ENCODE data around the gene RNU1-3.
"Not testable (repeated sequence)": the region's sequence is repeated elsewhere in the genome, so short reads cannot be mapped to it uniquely, and the experiment has no call there.

The RNU1-3 gene

GRCh38 chr1:16696507-16697150, 29.9 kb upstream of the RNU1-3 start:
- not testable (repeated sequence) for FAIRE-seq; DNase-seq (ENCODE audit: insufficient read length, low spot score)

- FAIRE-seq; DNase-seq (ENCODE audit: insufficient read length, low spot score): not testable (repeated sequence)
Observed at GRCh38 chr1:16694308-16694702, 27.6 kb upstream of the RNU1-3 start.

GRCh38 chr1:16693449-16694307, 26.9 kb upstream of the RNU1-3 start:
- FAIRE-seq: not testable (repeated sequence)

GRCh38 chr1:16692717-16693448, 26.1 kb upstream of the RNU1-3 start:
- FAIRE-seq; DNase-seq (ENCODE audit: insufficient read length, low spot score): not testable (repeated sequence)

More at GRCh38 chr1:16693449-16694307, 26.9 kb upstream of the RNU1-3 start:
- DNase-seq (ENCODE audit: insufficient read length, low spot score): not testable (repeated sequence)

GRCh38 chr1:16692283-16692682, 25.5 kb upstream of the RNU1-3 start:
- DNase-seq (ENCODE audit: insufficient read length, low spot score); FAIRE-seq: not testable (repeated sequence)

GRCh38 chr1:16690971-16691682, 24.4 kb upstream of the RNU1-3 start:
- FAIRE-seq; DNase-seq (ENCODE audit: insufficient read length, low spot score): not testable (repeated sequence)

- not testable (repeated sequence) for DNase-seq (ENCODE audit: insufficient read length, low spot score); FAIRE-seq
Observed at GRCh38 chr1:16687132-16687800, 20.5 kb upstream of the RNU1-3 start.

- not testable (repeated sequence) for DNase-seq (ENCODE audit: insufficient read length, low spot score); FAIRE-seq
Observed at GRCh38 chr1:16685445-16686371, 19.0 kb upstream of the RNU1-3 start.

- not testable (repeated sequence) for FAIRE-seq; DNase-seq (ENCODE audit: insufficient read length, low spot score)
- TF ChIP-seq CTCF (IDR thresholded peaks at IDR 0.05; ENCODE audit: insufficient read depth, missing control alignments): peak; percentile 26
Observed at GRCh38 chr1:16684738-16685337, 18.1 kb upstream of the RNU1-3 start.

- DNase-seq (ENCODE audit: insufficient read length, low spot score); FAIRE-seq: not testable (repeated sequence)
Observed at GRCh38 chr1:16684152-16684551, 17.4 kb upstream of the RNU1-3 start.

GRCh38 chr1:16682803-16683202, 16.1 kb upstream of the RNU1-3 start:
- DNase-seq (ENCODE audit: insufficient read length, low spot score); FAIRE-seq: not testable (repeated sequence)

- DNase-seq (ENCODE audit: insufficient read length, low spot score); FAIRE-seq: not testable (repeated sequence)
Observed at GRCh38 chr1:16680366-16680765, 13.6 kb upstream of the RNU1-3 start.

Data from D721Med (cell line).